ENCODE measurements around the gene CIROP. TPM values are rescaled to one million over a fixed set of nuclear protein-coding genes. Genes with fewer than 3 reads are reported as not detected.

The CIROP gene
- total and polyA plus RNA-seq, 9 of the 15 experiments (the other 6 are each of a cell fraction or from before 2014, with no cell fraction given): not detected

- TF ChIP-seq MNT (conservative IDR thresholded peaks at IDR 0.05) (0 out of 4 replicates have a peak, but pooled peaks of 1 of the 2 experiments have one; percentile 39), SMC3 (conservative IDR thresholded peaks at IDR 0.05; ENCODE audit: insufficient read depth, low read depth, low read length) (peak; percentile 86), ZHX1 (conservative IDR thresholded peaks at IDR 0.05; ENCODE audit: low read length) (no peak), RERE (CRISPR knock-in tag; IDR thresholded peaks at IDR 0.05; ENCODE audit: borderline replicate concordance) (no peak), DDX20 (tag; IDR thresholded peaks at IDR 0.05; ENCODE audit: low read depth) (no peak), NFRKB (IDR thresholded peaks at IDR 0.05; ENCODE audit: low read depth) (no peak), ZBTB49 (CRISPR knock-in tag; IDR thresholded peaks at IDR 0.05; ENCODE audit: borderline replicate concordance) (no peak), NCOR1 (IDR thresholded peaks at IDR 0.05) (no peak), THAP7 (CRISPR knock-in tag; IDR thresholded peaks at IDR 0.05) (no peak), ZSCAN32 (CRISPR knock-in tag; IDR thresholded peaks at IDR 0.05) (no peak), E2F3 (CRISPR knock-in tag; IDR thresholded peaks at IDR 0.05) (no peak)
These were observed 50.6 kb downstream of the CIROP start (continued) for GRCh38 chr14:23054000-23054811.

Data from K562 (cell line).